K562 (cell line): ENCODE results near the gene FOS. TPM values are rescaled to one million over a fixed set of nuclear protein-coding genes. Genes with fewer than 3 reads are reported as not detected.
A peak's percentile ranks its signal among the peaks of the same experiment; 100 is the strongest.

Source experiments
- ATAC-seq: fragments of 200-7000 bp; cut with Tn5 transposase; 3 replicates; pipeline ENCODE4 v1.9.1; 2020; ENCODE audit warnings: moderate library complexity
- BruUV-seq: library from RNA; stranded (reverse); fragments of 400-500 nt; replicated peaks from 2 replicates; lab custom pipeline; 2021; lab: Mats Ljungman, UMichigan
- CTCF ChIA-PET: fragments of 300-600 bp; formaldehyde crosslinking; extraction: SDS; loops from one replicate; lab custom pipeline; 2021; ENCODE audit warnings: low intra/inter-chr PET ratio; lab: Yijun Ruan, JAX
- POLR2A ChIA-PET: fragments of 300-600, 350-650 bp; sonication (Branson Sonifier 250); formaldehyde crosslinking; extraction: SDS; loops from one replicate; lab custom pipeline; 2021; ENCODE audit warnings: antibody characterized with exemption, inconsistent platforms; lab: Yijun Ruan, JAX
- DNase-seq, 4 experiments: peaks; one replicate each; pipeline versions ENCODE4 v3.0.0 to v3.0.0-alpha.2; 2011 to 2018; ENCODE audit warnings: low spot score in 3 of 4, mixed read lengths in 3 of 4; ENCODE audit errors: extremely low read depth in 1 of 4
- FAIRE-seq: peaks from 2 replicates; lab custom pipeline; 2011; peaks lifted over from hg19 to GRCh38; lab: Jason Lieb, UNC
- H2AFZ ChIP-seq: 2 replicates; pipeline ENCODE4 v1.6.0; 2011; ENCODE audit warnings: low read depth, low read length, control low read depth, inconsistent platforms
- H3K27ac ChIP-seq: fragments of 200-600 bp; 3 replicates; pipeline ENCODE4 v1.8.0; 2011; ENCODE audit warnings: low read depth, mild to moderate bottlenecking, control low read depth, inconsistent platforms, low read length, moderate library complexity, mixed read lengths; ENCODE audit errors: extremely low read depth
- H3K27me3 ChIP-seq, 2 experiments: fragments of 300-600 bp in 1 of 2; 2 replicates in 1 of 2; 3 replicates in 1 of 2; pipeline versions ENCODE4 v1.6.0 to v1.8.0; 2011; ENCODE audit warnings: inconsistent platforms in 2 of 2, low read length in 2 of 2, mild to moderate bottlenecking in 1 of 2, mixed read lengths in 1 of 2, moderate library complexity in 1 of 2; ENCODE audit not compliant: control insufficient read depth in 2 of 2, insufficient read depth in 2 of 2
- H3K36me3 ChIP-seq: fragments of 300-600 bp; 3 replicates; pipeline ENCODE4 v1.8.0; 2011; ENCODE audit warnings: mild to moderate bottlenecking, low read length, inconsistent platforms; ENCODE audit not compliant: control insufficient read depth, insufficient read depth
- H3K4me1 ChIP-seq, 2 experiments: fragments of 200-600 bp in 1 of 2; replicated peaks in 1 of 2; 2 replicates in 1 of 2; 3 replicates in 1 of 2; pipeline versions ENCODE4 v1.5.1 to v1.8.0; 2011; ENCODE audit warnings: inconsistent platforms in 2 of 2, low read length in 2 of 2, mild to moderate bottlenecking in 1 of 2, mixed read lengths in 1 of 2, moderate library complexity in 1 of 2; ENCODE audit not compliant: control insufficient read depth in 2 of 2, insufficient read depth in 2 of 2
- H3K4me2 ChIP-seq: 2 replicates; pipeline ENCODE4 v1.6.1; 2011; ENCODE audit warnings: low read length, control low read depth, inconsistent platforms, mixed read lengths; ENCODE audit not compliant: insufficient read depth
- H3K4me3 ChIP-seq: fragments of 200-600 bp; sonication (generic), shearing (Covaris generic); 2 replicates; pipeline ENCODE4 v1.5.1; 2016; ENCODE audit warnings: control low read depth, inconsistent platforms
- H3K79me2 ChIP-seq: fragments of 200-600 bp; 3 replicates; pipeline ENCODE4 v1.8.0; 2011; ENCODE audit warnings: low read length, inconsistent platforms; ENCODE audit not compliant: control insufficient read depth, insufficient read depth
- H3K9ac ChIP-seq, 2 experiments: 2 replicates each; pipeline versions ENCODE4 v1.6.0 to v1.6.1; 2011; ENCODE audit warnings: low read depth in 2 of 2, low read length in 2 of 2, control low read depth in 1 of 2, inconsistent platforms in 1 of 2, mild to moderate bottlenecking in 1 of 2, mixed read lengths in 1 of 2; ENCODE audit not compliant: insufficient read depth in 1 of 2
- H3K9me1 ChIP-seq: one replicate; pipeline ENCODE4 v1.6.0; 2011; ENCODE audit warnings: inconsistent platforms, mild to moderate bottlenecking, low read length, moderate library complexity; ENCODE audit not compliant: control insufficient read depth, insufficient read depth
- H3K9me3 ChIP-seq: replicated peaks from 2 replicates; pipeline ENCODE4 v1.5.1; 2011; ENCODE audit warnings: low read depth, low read length, inconsistent platforms; ENCODE audit not compliant: control insufficient read depth, insufficient read depth
- H4K20me1 ChIP-seq: replicated peaks from 2 replicates; pipeline ENCODE4 v1.6.1; 2011; ENCODE audit warnings: low read length, inconsistent platforms, mixed read lengths; ENCODE audit not compliant: control insufficient read depth, insufficient read depth
- BHLHE40 ChIP-seq: IDR thresholded peaks from 2 replicates; pipeline ENCODE4 v1.6.1; 2011; ENCODE audit warnings: low read length, improper control_type of control experiment
- E2F6 ChIP-seq, 2 experiments: IDR thresholded peaks; 2 replicates each; pipeline ENCODE4 v1.6.1; 2011; ENCODE audit warnings: borderline replicate concordance in 1 of 2, control low read depth in 1 of 2, low read depth in 1 of 2, low read length in 1 of 2, mild to moderate bottlenecking in 1 of 2, mixed read lengths in 1 of 2, moderate library complexity in 1 of 2; ENCODE audit not compliant: insufficient read depth in 1 of 2, insufficient read length in 1 of 2, poor library complexity in 1 of 2, severe bottlenecking in 1 of 2; ENCODE audit errors: extremely low read depth in 1 of 2
- FOSL1 ChIP-seq: fragments of 200-800 bp; sonication (Bioruptor generic); conservative IDR thresholded peaks from 2 replicates; pipeline ENCODE4 v1.6.1; 2016; ENCODE audit warnings: missing genetic modification characterization, missing compliant biosample characterization
- PHB2 ChIP-seq: fragments of 450-650 bp; IDR thresholded peaks from 2 replicates; pipeline ENCODE4 v1.6.1; 2017; ENCODE audit warnings: low read depth
- PKNOX1 ChIP-seq: fragments of 450-650 bp; IDR thresholded peaks from 2 replicates; pipeline ENCODE4 v1.6.1; 2016
- RAD21 ChIP-seq, 2 experiments: fragments of 250-450 bp in 1 of 2; fragments of 450-650 bp in 1 of 2; sonication (Bioruptor Pico) in 1 of 2; formaldehyde crosslinking in 1 of 2; IDR thresholded peaks in 1 of 2; conservative IDR thresholded peaks in 1 of 2; 2 replicates each; pipeline versions ENCODE4 v1.4.0 to v1.8.0; 2020 to 2022; ENCODE audit warnings: mild to moderate bottlenecking in 2 of 2, moderate library complexity in 1 of 2
- RFX1 ChIP-seq: fragments of 450-650 bp; IDR thresholded peaks from 2 replicates; pipeline ENCODE4 v1.6.1; 2016; ENCODE audit warnings: mild to moderate bottlenecking, moderate library complexity
- SMARCA4 ChIP-seq: fragments of 450-650 bp; IDR thresholded peaks from 2 replicates; pipeline ENCODE4 v1.6.1; 2016
- ZNF511 ChIP-seq: sonication (generic); formaldehyde crosslinking; IDR thresholded peaks from 2 replicates; pipeline ENCODE4 v1.8.0; 2022; ENCODE audit warnings: mild to moderate bottlenecking, missing genetic modification reagents
- ZNF512 ChIP-seq: IDR thresholded peaks from 2 replicates; pipeline ENCODE4 v1.6.1; 2016; ENCODE audit warnings: missing genetic modification characterization, missing compliant biosample characterization
- WGBS: fragments of 100-300 bp; shearing (Covaris generic); methylation state at CpG from one replicate; pipeline ENCODE4 v1.1.6; 2016; ENCODE audit warnings: low coverage, mixed read lengths; ENCODE audit not compliant: insufficient coverage; ENCODE audit errors: missing lambda C conversion rate; 5-methylcytosine and 5-hydroxymethylcytosine counted together
- in situ Hi-C: fragments of 300-500 bp; cut with MboI; formaldehyde crosslinking; loops from 4 replicates; pipeline ENCODE4 v1.15.0; 2018; ENCODE audit warnings: inconsistent platforms, mixed read lengths
- intact Hi-C: fragments of 100-400 bp; cut with micrococcal nuclease; formaldehyde crosslinking; loops from 2 replicates; pipeline ENCODE4 v1.14.2; 2022
- polyA plus RNA-seq, 8 experiments: library from polyadenylated mRNA; depleted of rRNA in 4 of 8; stranded (reverse) in 5 of 8; unstranded in 3 of 8; fragments of >200 nt; fragmentation: Nextera tagmentation in 2 of 8; fragmentation: Illumina TruSeq in 1 of 8; extraction: Ambion mirVana in 2 of 8; extraction: Trizol in 1 of 8; gene quantifications; 2 replicates each; pipeline versions ENCODE4 v1.2.1 to v1.2.3, GENCODE V29; 2011 to 2014; ENCODE audit warnings: inconsistent platforms in 1 of 8, missing spikeins in 1 of 8
- total RNA-seq, 7 experiments: library from RNA; depleted of rRNA in 6 of 7; stranded (reverse); fragments of >200 nt in 6 of 7; fragmentation: Illumina TruSeq in 2 of 7; extraction: Trizol in 2 of 7; gene quantifications; 2 replicates each; pipeline versions ENCODE4 v1.2.1 to v1.2.3, GENCODE V29; 2011 to 2021; ENCODE audit warnings: low replicate concordance in 1 of 7

FOS gene
- total and polyA plus RNA-seq, 9 of the 15 experiments (the other 6 are each of a cell fraction or from before 2014, with no cell fraction given), result 0.54 to 13.8 (median 8.9) TPM

- no peak overlapping the region for H3K4me3 ChIP-seq
- no peaks in the 10 kb centered on the region for H3K27me3 ChIP-seq
- CTCF ChIA-PET, result no interaction called here
- no peak for DNase-seq
- peaks cover 16 to 25% of the 10 kb centered on the region in 2 experiments; a peak in 4 of 5 replicates for H3K4me1 ChIP-seq
- in situ Hi-C loops, result no loop called here
- POLR2A ChIA-PET, result interaction anchor here (1.2 kb wide), 1 partner anchor 49 kb away, joined by 3 read pairs; no protein-coding TSS in a partner anchor
- H3K9ac ChIP-seq, result no peak overlapping the region
- no peak overlapping the region for H3K4me2 ChIP-seq
- no peaks in the 10 kb centered on the region for H3K36me3 ChIP-seq
- no peaks in the 10 kb centered on the region for H3K79me2 ChIP-seq
- peaks cover 3% of the 10 kb centered on the region for H3K9me1 ChIP-seq
- WGBS, result 64% methylated on average over 1 of the region's 1 CpG
- no peak overlapping the region for H2AFZ ChIP-seq
- no TSS peak for BruUV-seq
- no peak for TF ChIP-seq PHB2
- TF ChIP-seq SMARCA4, result no peak
- TF ChIP-seq ZNF512 (tag), result no peak
- ATAC-seq, result no peak
- intact Hi-C loops, result loop anchor here (5.0 kb wide), 1 partner anchor 65 kb away; no protein-coding TSS in a partner anchor
- no peaks in the 10 kb centered on the region for H3K9me3 ChIP-seq
- no peak overlapping the region for H3K27ac ChIP-seq
- no peak for FAIRE-seq
- H4K20me1 ChIP-seq, result no peaks in the 10 kb centered on the region
Measured at GRCh38 chr14:75232191-75232590, 46.4 kb upstream of the FOS start.

- Histone ChIP-seq H3K4me2 (no peak overlapping the region), H3K27me3 (no peaks in the 10 kb centered on the region), H3K9ac (no peak overlapping the region), H2AFZ (no peak overlapping the region), H3K27ac (no peak overlapping the region), H4K20me1 (no peaks in the 10 kb centered on the region), H3K4me3 (no peak overlapping the region), H3K9me1 (peaks cover 3% of the 10 kb centered on the region), H3K36me3 (no peaks in the 10 kb centered on the region), H3K79me2 (no peaks in the 10 kb centered on the region), H3K4me1 (peaks cover 16 to 25% of the 10 kb centered on the region in 2 experiments; a peak in 4 of 5 replicates), H3K9me3 (no peaks in the 10 kb centered on the region)
- no peak for FAIRE-seq
- in situ Hi-C loops (no loop called here), intact Hi-C loops (loop anchor here (5.0 kb wide), 1 partner anchor 65 kb away; no protein-coding TSS in a partner anchor)
- no peak for ATAC-seq
- 63% methylated on average over 1 of the region's 2 CpGs for WGBS
- ChIA-PET CTCF (no interaction called here), POLR2A (interaction anchor here (1.2 kb wide), 1 partner anchor 49 kb away, joined by 3 read pairs; no protein-coding TSS in a partner anchor)
- no peak for DNase-seq
- no TSS peak for BruUV-seq
- TF ChIP-seq RAD21 (CRISPR knock-in tag; conservative IDR thresholded peaks at IDR 0.05 in 1 of 2, IDR thresholded peaks at IDR 0.05 in 1 of 2), result peak in 1 of 2 experiments; percentile 30; a peak in 2 of 4 replicates
- TF ChIP-seq BHLHE40, result peak; percentile 53; the same call in 1 of the 2 replicates
- no peak for TF ChIP-seq ZNF511 (CRISPR knock-in tag)
- 0 out of 2 replicates have a peak, but pooled peaks have one; percentile 7 for TF ChIP-seq PKNOX1
- TF ChIP-seq PHB2, result no peak
- peak; percentile 72 for TF ChIP-seq RFX1
- no peak for TF ChIP-seq FOSL1 (tag)
- TF ChIP-seq E2F6 (IDR thresholded peaks at IDR 0.05; ENCODE audit: borderline replicate concordance in 1 of 2, extremely low read depth in 1 of 2, insufficient read depth in 1 of 2, insufficient read length in 1 of 2, low read depth in 1 of 2, low read length in 1 of 2, poor library complexity in 1 of 2, severe bottlenecking in 1 of 2), result peak; percentile 24 to 26
Measured at GRCh38 chr14:75232597-75232996, 46.0 kb upstream of the FOS start.
